ENCODE results near the gene ATP9B.
"Not testable (repeated sequence)": the region's sequence is repeated elsewhere in the genome, so short reads cannot be mapped to it uniquely, and the experiment has no call there.

The ATP9B gene

DNA sequence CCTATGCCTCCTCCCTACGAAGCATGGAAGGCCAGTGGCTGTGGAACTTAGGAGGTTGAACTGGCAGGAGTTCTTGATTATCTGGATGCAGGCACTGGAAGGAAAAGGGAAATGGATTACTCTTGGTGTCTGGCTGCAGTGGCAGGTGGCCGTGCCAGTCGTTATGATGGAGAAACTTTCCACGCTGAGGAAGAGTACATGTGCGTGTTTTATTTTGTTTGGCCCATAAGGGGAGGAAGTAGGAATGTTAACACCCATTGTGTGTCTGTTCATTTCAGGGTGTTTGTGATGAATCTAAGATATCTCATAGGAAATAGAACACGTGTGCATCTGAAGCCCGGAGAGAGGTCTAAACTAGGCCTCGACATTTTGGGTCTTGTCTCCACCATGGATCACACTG lies 203.7 kb downstream of the ATP9B start:
- no peak for DNase-seq
- no peak for TF ChIP-seq POLR2A (IDR thresholded peaks at IDR 0.05; ENCODE audit: low read length)
- TF ChIP-seq GATA1 (IDR thresholded peaks at IDR 0.05; ENCODE audit: low read depth, low read length), result no peak

DNA sequence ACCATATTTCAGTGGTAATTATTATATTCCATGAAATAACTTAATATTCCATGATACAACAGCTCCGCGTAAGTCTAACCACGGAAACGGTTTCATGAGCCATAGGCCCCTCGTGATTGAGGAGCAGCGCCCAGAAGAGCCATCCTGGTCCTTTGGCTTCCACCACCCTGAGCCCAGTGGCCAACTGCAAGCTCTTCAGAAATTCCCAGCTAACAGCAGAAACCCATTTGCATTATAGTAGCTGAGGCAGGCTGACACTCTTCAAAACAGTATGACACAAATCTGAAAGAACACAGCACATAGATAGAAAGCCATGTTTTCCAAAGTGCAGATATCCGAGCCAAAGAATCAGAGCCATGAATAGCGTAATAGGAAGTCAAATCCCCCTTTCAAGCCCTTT lies 205.6 kb downstream of the ATP9B start:
- no peak for DNase-seq
- no peak for TF ChIP-seq POLR2A (IDR thresholded peaks at IDR 0.05; ENCODE audit: low read length)
- no peak for TF ChIP-seq GATA1 (IDR thresholded peaks at IDR 0.05; ENCODE audit: low read depth, low read length)

DNA sequence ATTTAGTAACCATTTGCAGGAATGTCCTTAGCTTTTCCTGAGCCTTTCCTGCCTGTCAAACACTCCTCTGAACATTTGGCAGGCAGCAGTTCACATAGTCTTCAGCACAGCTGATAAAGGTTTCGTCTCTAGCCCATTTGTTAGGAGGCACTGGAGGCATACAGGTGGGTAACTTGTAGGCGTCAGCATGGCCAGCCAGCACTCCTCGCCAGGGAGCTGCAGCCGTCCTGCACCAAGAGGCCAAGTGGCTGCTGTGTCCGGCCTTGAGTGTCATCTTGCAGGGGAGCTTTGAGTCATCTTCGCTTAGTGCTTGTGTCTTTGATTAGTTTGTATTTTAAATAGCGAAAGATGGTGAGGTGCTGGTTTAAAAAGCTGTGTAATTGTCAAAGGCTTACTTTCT lies 206.3 kb downstream of the ATP9B start:
- no peak for TF ChIP-seq POLR2A (IDR thresholded peaks at IDR 0.05; ENCODE audit: low read length)
- TF ChIP-seq GATA1 (IDR thresholded peaks at IDR 0.05; ENCODE audit: low read depth, low read length), result no peak
- DNase-seq, result no peak

DNA sequence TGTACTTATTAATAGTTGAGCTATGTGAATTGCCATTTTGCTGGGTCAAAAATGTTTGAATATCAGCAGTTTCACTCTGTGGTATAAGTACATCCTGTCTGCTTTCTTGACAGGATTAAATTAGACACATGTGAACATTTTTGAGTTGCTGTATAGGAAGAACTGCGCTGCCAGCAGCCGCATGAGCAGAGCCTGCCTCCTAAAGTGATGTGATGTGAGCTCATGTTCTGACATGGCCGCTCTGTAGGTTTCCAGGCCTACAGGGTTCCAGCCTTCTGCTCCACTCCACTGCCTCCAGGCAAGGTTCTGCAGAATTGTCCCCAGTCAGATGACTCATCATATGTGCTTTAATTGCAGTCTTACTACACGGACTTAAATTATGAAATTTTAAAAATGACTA lies 206.8 kb downstream of the ATP9B start:
- DNase-seq, result no peak
- TF ChIP-seq GATA1 (IDR thresholded peaks at IDR 0.05; ENCODE audit: low read depth, low read length), result no peak
- TF ChIP-seq POLR2A (IDR thresholded peaks at IDR 0.05; ENCODE audit: low read length), result no peak

DNA sequence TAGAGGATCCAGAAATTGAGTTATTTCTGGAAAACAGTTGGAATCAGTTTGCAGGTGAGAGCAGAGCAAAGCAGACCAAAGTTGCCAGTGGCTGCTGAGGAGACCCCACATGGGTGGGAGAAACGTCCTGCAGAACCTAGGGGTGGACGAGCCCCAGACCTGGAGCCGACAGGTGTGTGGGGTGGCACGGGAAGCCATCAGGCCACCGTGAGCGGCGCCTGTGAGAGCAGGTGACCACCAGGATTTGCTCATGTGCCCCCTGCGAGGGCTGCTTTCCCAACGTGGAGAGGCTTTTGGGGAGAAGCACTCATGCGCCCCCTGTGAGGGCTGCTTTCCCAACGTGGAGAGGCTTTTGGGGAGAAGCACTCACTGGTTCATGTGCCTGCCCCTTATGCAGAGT lies 209.7 kb downstream of the ATP9B start:
- no peak for DNase-seq
- TF ChIP-seq POLR2A (IDR thresholded peaks at IDR 0.05; ENCODE audit: low read length), result no peak
- TF ChIP-seq GATA1 (IDR thresholded peaks at IDR 0.05; ENCODE audit: low read depth, low read length), result no peak

DNA sequence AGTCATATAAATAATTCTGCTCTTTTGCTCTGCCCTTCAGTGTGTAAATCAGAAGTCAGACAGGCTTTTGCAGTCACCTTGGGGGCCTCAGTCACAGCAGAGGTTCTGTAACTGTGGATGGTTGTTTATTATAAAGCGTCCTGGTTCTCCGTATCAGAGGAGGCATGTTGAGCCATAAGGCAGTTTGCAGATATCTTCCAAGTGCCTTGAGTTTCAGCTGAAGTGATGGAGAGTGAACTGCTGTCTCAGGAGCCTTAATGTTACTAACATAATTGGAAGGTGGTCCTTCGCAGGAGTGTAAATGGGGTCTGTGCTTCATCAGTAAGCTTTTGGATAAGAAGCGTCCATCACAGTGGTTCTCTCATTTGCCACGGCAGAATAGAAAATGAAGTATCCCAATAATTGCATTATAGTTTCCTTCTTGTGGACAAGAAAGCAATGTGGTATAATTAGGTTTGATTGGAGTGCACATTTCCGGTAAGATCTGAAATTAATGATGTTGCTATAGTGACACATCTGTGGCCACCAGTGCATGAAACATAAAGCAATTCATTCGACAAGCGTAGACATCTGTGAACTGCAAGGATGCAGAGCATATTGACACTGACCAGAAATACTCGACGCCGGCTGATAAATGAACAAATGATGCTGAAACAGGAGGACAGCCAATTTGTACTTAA lies 214.1 kb downstream of the ATP9B start:
- DNase-seq, result no peak
- TF ChIP-seq POLR2A (IDR thresholded peaks at IDR 0.05; ENCODE audit: low read length), result no peak
- no peak for TF ChIP-seq GATA1 (IDR thresholded peaks at IDR 0.05; ENCODE audit: low read depth, low read length)

DNA sequence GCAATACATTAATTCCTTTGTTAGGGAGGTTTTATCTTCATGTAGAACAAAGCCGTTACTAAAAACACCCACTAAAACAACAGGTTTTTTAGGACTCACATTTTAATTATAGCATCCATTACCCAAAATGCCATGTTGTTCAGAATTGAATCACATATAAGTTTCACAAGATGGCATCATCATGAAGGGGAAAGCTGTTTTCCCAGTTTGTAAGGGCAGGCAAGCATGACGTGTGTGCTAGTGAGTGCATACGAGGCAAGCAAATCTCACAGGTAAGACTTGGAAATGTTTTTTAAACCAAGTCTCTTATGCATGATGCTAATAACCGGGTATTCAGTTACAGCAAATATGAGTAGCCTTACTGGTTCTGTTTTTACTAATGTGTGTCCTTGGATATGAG lies 214.7 kb downstream of the ATP9B start:
- no peak for DNase-seq
- TF ChIP-seq POLR2A (IDR thresholded peaks at IDR 0.05; ENCODE audit: low read length) (no peak), GATA1 (IDR thresholded peaks at IDR 0.05; ENCODE audit: low read depth, low read length) (no peak)

DNA sequence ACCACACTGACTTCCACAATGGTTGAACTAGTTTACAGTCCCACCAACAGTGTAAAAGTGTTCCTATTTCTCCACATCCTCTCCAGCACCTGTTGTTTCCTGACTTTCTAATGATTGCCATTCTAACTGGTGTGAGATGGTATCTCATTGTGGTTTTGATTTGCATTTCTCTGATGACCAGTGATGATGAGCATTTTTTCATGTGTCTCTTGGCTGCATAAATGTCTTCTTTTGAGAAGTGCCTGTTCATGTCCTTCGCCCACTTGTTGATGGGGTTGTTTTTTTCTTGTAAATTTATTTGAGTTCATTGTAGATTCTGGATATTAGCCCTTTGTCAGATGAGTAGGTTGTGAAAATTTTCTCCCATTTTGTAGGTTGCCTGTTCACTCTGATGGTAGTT lies 216.0 kb downstream of the ATP9B start:
- DNase-seq, result not testable (repeated sequence)

DNA sequence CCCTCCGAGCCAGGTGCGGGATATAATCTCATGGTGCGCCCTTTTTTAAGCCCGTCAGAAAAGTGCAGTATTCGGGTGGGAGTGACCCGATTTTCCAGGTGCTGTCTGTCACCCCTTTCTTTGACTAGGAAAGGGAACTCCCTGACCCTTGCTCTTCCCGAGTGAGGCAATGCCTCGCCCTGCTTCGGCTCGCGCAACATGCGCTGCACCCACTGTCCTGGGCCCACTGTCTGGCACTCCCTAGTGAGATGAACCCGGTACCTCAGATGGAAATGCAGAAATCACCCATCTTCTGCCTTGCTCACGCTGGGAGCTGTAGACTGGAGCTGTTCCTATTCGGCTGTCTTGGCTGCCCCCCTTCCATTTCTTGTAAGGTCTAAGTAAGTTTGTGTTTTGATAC lies 221.2 kb downstream of the ATP9B start:
- not testable (repeated sequence) for DNase-seq

DNA sequence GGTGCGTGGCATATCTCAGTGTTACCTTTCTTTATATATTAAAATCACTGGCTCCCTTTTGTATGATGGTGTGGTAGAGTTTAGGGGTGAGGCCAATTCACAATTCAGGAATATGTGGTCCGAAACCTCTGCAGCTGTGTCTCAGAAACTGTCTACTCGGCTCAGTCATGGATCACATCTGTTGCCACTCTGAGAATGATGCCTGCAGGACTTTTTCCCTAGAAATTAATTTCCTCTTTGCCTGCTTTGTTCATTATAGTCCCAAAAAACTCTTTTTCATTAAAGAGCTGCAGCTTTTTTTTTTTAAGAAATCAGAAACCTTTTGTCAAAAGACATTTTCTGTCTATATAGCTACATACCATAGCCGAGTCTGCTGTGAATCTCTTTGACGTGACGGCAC lies 221.7 kb downstream of the ATP9B start:
- TF ChIP-seq GATA1 (IDR thresholded peaks at IDR 0.05; ENCODE audit: low read depth, low read length) (no peak), POLR2A (IDR thresholded peaks at IDR 0.05; ENCODE audit: low read length) (no peak)

DNA sequence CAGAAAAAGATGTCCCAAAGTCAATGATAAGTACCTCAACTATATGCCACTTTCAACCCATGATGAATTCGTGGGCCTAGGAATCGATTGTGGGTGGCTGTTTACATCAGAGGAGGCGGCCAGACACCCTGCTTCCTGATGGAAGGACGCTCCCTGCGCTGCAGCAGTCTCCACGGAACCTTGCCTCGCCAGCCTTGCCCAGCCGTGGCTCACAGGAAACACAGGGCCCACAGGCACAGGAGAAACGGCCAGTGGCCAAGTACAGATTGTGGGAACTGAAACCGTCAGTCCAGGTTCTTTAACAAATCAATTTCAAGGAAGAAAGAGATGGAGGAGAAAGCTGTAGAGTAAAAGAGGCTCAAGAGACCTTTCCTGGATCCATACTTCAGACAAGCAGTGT lies 225.0 kb downstream of the ATP9B start:
- no peak for DNase-seq
- TF ChIP-seq POLR2A (IDR thresholded peaks at IDR 0.05; ENCODE audit: low read length) (no peak), GATA1 (IDR thresholded peaks at IDR 0.05; ENCODE audit: low read depth, low read length) (no peak)

More for the DNA sequence above, 221.7 kb downstream of the ATP9B start:
- DNase-seq, result no peak

DNA sequence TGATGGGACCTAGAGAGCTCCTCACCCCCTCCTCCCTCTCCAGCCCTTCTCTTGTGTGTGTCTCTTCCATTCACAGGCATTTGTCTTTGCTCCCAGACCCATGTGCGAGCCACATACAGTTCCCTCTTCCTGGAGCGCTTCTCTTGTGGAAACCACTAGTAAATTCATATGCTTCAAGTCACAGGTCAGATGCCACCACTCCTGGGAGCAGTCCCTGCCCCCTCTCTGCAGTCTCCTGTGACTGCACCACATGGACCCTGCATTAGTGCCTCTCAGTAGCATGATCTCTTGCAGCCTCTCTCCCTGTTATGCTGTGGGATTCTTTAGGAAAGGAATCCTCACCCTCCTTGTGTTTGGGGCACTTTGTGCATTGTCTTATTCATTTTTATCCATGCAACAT lies 230.1 kb downstream of the ATP9B start:
- DNase-seq, result no peak
- TF ChIP-seq POLR2A (IDR thresholded peaks at IDR 0.05; ENCODE audit: low read length) (no peak), GATA1 (IDR thresholded peaks at IDR 0.05; ENCODE audit: low read depth, low read length) (no peak)

DNA sequence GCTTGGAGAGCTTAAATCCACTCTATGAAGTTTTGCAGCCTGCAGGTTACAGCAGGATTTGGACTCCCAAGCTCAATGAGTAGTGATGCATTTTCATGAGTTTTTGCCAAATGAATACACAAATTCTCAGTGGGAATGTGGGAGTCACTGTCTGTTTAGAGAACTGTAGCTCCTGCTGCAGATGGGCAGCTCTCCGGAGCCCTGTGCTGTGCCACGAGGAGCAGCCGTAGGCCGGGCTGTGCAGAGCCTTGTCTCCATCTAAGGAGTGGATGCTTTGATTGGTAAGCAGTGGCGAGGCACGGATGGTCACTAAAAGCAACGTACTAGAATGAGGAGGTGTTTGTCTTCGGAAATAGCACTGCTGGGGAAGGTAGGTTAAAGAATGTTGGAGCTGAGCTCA lies 230.5 kb downstream of the ATP9B start:
- TF ChIP-seq POLR2A (IDR thresholded peaks at IDR 0.05; ENCODE audit: low read length) (no peak), GATA1 (IDR thresholded peaks at IDR 0.05; ENCODE audit: low read depth, low read length) (no peak)
- no peak for DNase-seq

DNA sequence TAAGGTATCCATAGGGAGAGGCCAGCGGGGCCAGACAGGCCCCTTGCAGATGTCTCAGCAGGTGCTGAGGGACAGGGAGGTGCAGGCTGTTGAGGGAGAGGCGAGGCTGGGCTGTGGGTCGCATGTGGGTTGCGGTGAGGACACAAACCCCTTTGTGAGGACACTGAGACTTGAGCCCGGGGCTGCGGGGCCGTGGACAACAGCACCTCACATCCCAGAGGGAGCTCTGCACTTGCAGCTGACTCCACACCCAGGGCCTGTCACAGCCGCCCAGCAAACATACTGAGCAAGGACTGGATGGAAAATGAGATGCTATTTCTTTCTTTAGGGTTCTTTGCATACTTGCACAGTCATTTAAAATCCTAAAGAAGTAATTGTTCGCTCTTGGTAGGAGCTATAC lies 231.2 kb downstream of the ATP9B start:
- no peak for DNase-seq
- no peak for TF ChIP-seq POLR2A (IDR thresholded peaks at IDR 0.05; ENCODE audit: low read length)
- TF ChIP-seq GATA1 (IDR thresholded peaks at IDR 0.05; ENCODE audit: low read depth, low read length), result no peak

DNA sequence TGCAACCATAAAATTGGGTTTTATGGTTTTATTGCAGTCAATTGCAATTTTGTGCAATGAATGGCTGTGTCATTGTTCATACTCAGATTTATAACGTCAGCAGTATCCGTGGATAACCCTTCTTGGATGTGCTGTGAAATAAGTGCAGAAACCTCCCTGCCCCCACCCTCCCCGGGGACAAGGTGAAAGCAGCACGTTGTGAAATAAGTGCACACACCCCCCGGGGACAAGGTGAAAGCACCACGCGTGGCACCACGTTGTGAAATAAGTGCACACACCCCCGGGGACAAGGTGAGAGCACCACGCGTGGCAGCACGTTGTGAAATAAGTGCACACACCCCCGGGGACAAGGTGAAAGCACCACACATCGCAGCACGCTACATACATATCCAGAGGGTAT lies 232.9 kb downstream of the ATP9B start:
- no peak for DNase-seq
- no peak for TF ChIP-seq GATA1 (IDR thresholded peaks at IDR 0.05; ENCODE audit: low read depth, low read length)
- no peak for TF ChIP-seq POLR2A (IDR thresholded peaks at IDR 0.05; ENCODE audit: low read length)

DNA sequence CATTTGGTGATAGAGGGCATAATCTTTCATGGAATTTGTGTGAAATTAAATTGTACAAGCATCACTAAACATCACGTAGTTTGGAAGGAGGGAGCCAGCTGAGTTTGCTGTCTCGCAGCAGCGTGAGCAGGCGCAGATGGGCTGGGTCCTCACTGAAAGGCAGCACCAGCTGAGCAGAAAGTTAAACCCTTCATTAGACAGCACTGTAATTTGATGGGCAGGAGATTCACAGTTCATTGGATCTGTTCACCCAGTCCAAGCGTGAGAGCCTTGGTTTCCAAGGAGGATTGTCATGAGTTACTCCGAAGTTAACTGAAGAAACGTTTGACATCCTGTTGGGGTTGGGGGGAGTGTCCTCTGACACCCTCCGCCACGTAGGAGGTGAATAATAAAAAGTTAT lies 236.7 kb downstream of the ATP9B start:
- no peak for DNase-seq

More for the DNA sequence above, 236.7 kb downstream of the ATP9B start:
- TF ChIP-seq POLR2A (IDR thresholded peaks at IDR 0.05; ENCODE audit: low read length) (no peak), GATA1 (IDR thresholded peaks at IDR 0.05; ENCODE audit: low read depth, low read length) (no peak)
